Hepatocyte (in vitro differentiated cells): ENCODE measurements around the gene EFCAB6.

Experiments
- CTCF ChIP-seq: fragments of 200-600 bp; sonication (generic); IDR thresholded peaks from 2 replicates; pipeline ENCODE4 v1.5.1; 2016; ENCODE audit warnings: antibody characterized with exemption, mild to moderate bottlenecking; ENCODE audit not compliant: poor library complexity
- EZH2 ChIP-seq: fragments of 200-600 bp; sonication (generic); IDR thresholded peaks from 2 replicates; pipeline ENCODE4 v1.6.1; 2016; ENCODE audit warnings: antibody characterized with exemption, mild to moderate bottlenecking, borderline replicate concordance
- EZH2phosphoT487 ChIP-seq: fragments of 200-600 bp; sonication (generic); IDR thresholded peaks from one replicate; pipeline ENCODE4 v1.6.1; 2018; ENCODE audit warnings: antibody characterized with exemption, mild to moderate bottlenecking, low read depth, moderate library complexity; ENCODE audit not compliant: unreplicated experiment, severe bottlenecking

DNA sequence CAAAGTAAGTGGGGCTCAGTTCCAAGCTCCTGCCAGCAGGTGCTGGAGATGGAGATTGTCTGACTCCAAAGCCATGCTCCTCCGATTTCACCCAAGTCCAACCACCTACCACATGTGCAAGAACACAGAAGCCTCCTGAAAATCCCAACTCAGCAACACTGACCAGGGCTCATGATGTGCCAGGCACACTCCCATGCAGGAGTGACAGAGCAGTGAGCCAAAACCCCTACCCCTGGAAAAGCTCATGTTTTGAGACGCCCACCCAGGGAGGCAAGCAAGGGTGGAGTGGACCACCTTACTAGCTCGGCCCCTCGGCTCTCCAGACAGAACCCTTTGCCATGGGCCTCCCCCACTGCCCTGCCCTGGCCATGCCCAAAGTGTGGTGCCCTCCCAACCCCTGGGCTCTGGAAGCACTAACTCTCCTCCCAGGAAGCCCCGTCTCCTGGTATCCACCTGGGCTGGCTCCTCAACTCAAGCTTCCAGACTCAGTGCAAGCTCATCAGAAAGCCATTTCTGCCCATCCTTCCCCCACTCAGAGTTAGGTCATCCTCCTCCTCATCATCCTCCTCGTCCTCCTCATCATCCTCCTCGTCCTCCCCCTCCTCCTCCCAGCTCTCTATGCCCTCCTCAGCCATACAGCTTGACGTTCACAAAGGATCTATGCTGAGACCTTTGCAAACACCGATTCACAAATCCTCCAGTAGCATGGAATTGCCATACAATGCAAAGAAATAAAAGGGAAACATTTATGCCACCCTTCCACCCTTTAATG lies 245.4 kb downstream of the EFCAB6 start:
- TF ChIP-seq CTCF: no peak
- TF ChIP-seq EZH2: no peak
- TF ChIP-seq EZH2phosphoT487: no peak
